Measurements from ENCODE around the gene WNT5A.
A peak's percentile ranks its signal among the peaks of the same experiment; 100 is the strongest.
"Not testable (repeated sequence)": the region's sequence is repeated elsewhere in the genome, so short reads cannot be mapped to it uniquely, and the experiment has no call there.

WNT5A gene

DNA sequence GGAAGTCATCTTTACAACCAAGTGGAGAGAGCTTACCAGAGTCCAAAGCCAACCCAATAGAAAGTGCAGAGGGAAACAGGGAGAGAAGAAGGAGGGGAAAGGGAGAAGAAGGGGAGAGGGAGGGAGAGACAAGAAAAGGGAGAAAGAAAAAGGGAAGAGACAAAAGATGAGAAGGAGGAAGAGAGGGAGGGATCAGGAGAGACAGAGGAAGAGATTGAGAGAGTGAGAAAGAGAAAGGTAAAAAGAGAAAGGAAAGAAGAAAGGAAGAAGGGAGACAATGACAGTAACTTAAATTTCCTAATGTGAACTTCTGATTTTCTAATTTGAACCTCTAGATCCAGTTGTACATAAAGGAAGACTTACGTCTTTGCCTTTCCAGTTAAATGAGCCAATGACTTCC lies 20.7 kb upstream of the WNT5A start:
- no peak overlapping the region for H3K27ac ChIP-seq (ENCODE audit: low read depth, low read length, poor library complexity, severe bottlenecking)
- TF ChIP-seq EZH2 (IDR thresholded peaks at IDR 0.05; ENCODE audit: borderline replicate concordance, low read length) (no peak), CTCF (IDR thresholded peaks at IDR 0.05; ENCODE audit: low read length) (no peak)
- H3K36me3 ChIP-seq (ENCODE audit: insufficient read depth, low read length) = no peaks in the 10 kb centered on the region
- peaks cover 10% of the 10 kb centered on the region for H3K4me1 ChIP-seq (ENCODE audit: insufficient read depth, low read length, severe bottlenecking)
- H3K4me2 ChIP-seq (ENCODE audit: low read length) = no peak overlapping the region
- H3K9me3 ChIP-seq (ENCODE audit: low read length) = no peaks in the 10 kb centered on the region
- H3K9me2 ChIP-seq (ENCODE audit: low read depth, low read length) = no peaks in the 10 kb centered on the region
- no peaks in the 10 kb centered on the region for H4K20me1 ChIP-seq (ENCODE audit: insufficient read depth, low read length)
- H3F3A ChIP-seq (ENCODE audit: insufficient read depth, low read length) = no peaks in the 10 kb centered on the region
- H3K4me3 ChIP-seq (ENCODE audit: low read depth, low read length, poor library complexity, severe bottlenecking) = no peak overlapping the region
- H3K9ac ChIP-seq (ENCODE audit: low read length) = no peak overlapping the region
- no peaks in the 10 kb centered on the region for H3K79me2 ChIP-seq (ENCODE audit: insufficient read depth, low read length)
- no peak overlapping the region for H2AFZ ChIP-seq (ENCODE audit: low read length)
- H3K27me3 ChIP-seq (ENCODE audit: insufficient read depth, low read length) = no peaks in the 10 kb centered on the region

- H3K27ac ChIP-seq (ENCODE audit: low read depth, low read length, poor library complexity, severe bottlenecking) = no peak overlapping the region
- H3K9ac ChIP-seq (ENCODE audit: low read length) = no peak overlapping the region
- H3K4me1 ChIP-seq (ENCODE audit: insufficient read depth, low read length, severe bottlenecking) = peaks cover 10% of the 10 kb centered on the region
- no peak for TF ChIP-seq CTCF (IDR thresholded peaks at IDR 0.05; ENCODE audit: low read length)
- no peak for TF ChIP-seq EZH2 (IDR thresholded peaks at IDR 0.05; ENCODE audit: borderline replicate concordance, low read length)
- H3K9me2 ChIP-seq (ENCODE audit: low read depth, low read length) = no peaks in the 10 kb centered on the region
- H3K4me2 ChIP-seq (ENCODE audit: low read length) = no peak overlapping the region
- no peaks in the 10 kb centered on the region for H3K79me2 ChIP-seq (ENCODE audit: insufficient read depth, low read length)
- no peak overlapping the region for H3K4me3 ChIP-seq (ENCODE audit: low read depth, low read length, poor library complexity, severe bottlenecking)
- no peaks in the 10 kb centered on the region for H3F3A ChIP-seq (ENCODE audit: insufficient read depth, low read length)
- H2AFZ ChIP-seq (ENCODE audit: low read length) = no peak overlapping the region
- no peaks in the 10 kb centered on the region for H3K9me3 ChIP-seq (ENCODE audit: low read length)
- no peaks in the 10 kb centered on the region for H4K20me1 ChIP-seq (ENCODE audit: insufficient read depth, low read length)
- no peaks in the 10 kb centered on the region for H3K27me3 ChIP-seq (ENCODE audit: insufficient read depth, low read length)
- H3K36me3 ChIP-seq (ENCODE audit: insufficient read depth, low read length) = no peaks in the 10 kb centered on the region
Observed at GRCh38 chr3:55505776-55506175, 18.7 kb upstream of the WNT5A start.

GRCh38 chr3:55505102-55505501 lies 18.0 kb upstream of the WNT5A start:
- H3K79me2 ChIP-seq (ENCODE audit: insufficient read depth, low read length); H3K27ac ChIP-seq (ENCODE audit: low read depth, low read length, poor library complexity, severe bottlenecking); H3K9me2 ChIP-seq (ENCODE audit: low read depth, low read length); H4K20me1 ChIP-seq (ENCODE audit: insufficient read depth, low read length); H3F3A ChIP-seq (ENCODE audit: insufficient read depth, low read length); H3K36me3 ChIP-seq (ENCODE audit: insufficient read depth, low read length); H3K9me3 ChIP-seq (ENCODE audit: low read length); H3K27me3 ChIP-seq (ENCODE audit: insufficient read depth, low read length): not testable (repeated sequence)
- H3K4me2 ChIP-seq (ENCODE audit: low read length) = peak overlapping the region; percentile 52; the same call in 1 of the 2 replicates
- TF ChIP-seq CTCF (IDR thresholded peaks at IDR 0.05; ENCODE audit: low read length) = peak; percentile 35
- peaks cover 14% of the 10 kb centered on the region for H3K4me1 ChIP-seq (ENCODE audit: insufficient read depth, low read length, severe bottlenecking)
- H2AFZ ChIP-seq (ENCODE audit: low read length) = peak overlapping the region; percentile 56; the same call in 1 of the 2 replicates
- H3K9ac ChIP-seq (ENCODE audit: low read length) = peak overlapping the region; percentile 36; the same call in 1 of the 2 replicates
- peak overlapping the region; percentile 52 for H3K4me3 ChIP-seq (ENCODE audit: low read depth, low read length, poor library complexity, severe bottlenecking)

All from OCI-LY1 (cell line).